Measurements from ENCODE around the gene ABCG2. TPM values are rescaled to one million over a fixed set of nuclear protein-coding genes. Genes with fewer than 3 reads are reported as not detected.

The ABCG2 gene
- total RNA-seq, 1 experiment from 2014 or later: 24.6 TPM

- CTCF ChIA-PET: no interaction called here
Measured at GRCh38 chr4:88040707-88041106, 117.7 kb downstream of the ABCG2 start.

More at GRCh38 chr4:88040707-88041106, 117.7 kb downstream of the ABCG2 start:
- peaks cover 5% of the 10 kb centered on the region; the same call in 1 of the 2 replicates for H3K36me3 ChIP-seq (ENCODE audit: low read depth)
- H4K20me1 ChIP-seq (ENCODE audit: insufficient read depth): no peaks in the 10 kb centered on the region
- H3K4me3 ChIP-seq: no peak overlapping the region
- no peak for DNase-seq
- no peaks in the 10 kb centered on the region for H3F3A ChIP-seq (ENCODE audit: insufficient read depth, low read depth)
- H2AFZ ChIP-seq: no peak overlapping the region
- no peaks in the 10 kb centered on the region for H3K9me2 ChIP-seq (ENCODE audit: insufficient read depth)
- no peak overlapping the region for H3K27ac ChIP-seq
- no peaks in the 10 kb centered on the region for H3K9me3 ChIP-seq (ENCODE audit: insufficient read depth, low read depth)
- no peaks in the 10 kb centered on the region for H3K27me3 ChIP-seq (ENCODE audit: insufficient read depth, low read depth)
- H3K4me2 ChIP-seq: no peak overlapping the region
- POLR2A ChIA-PET (ENCODE audit: unreplicated experiment): no interaction called here
- intact Hi-C loops (cut with micrococcal nuclease; ENCODE audit: unreplicated experiment): no loop called here
- H3K4me1 ChIP-seq (replicated peaks; ENCODE audit: insufficient read depth): no peaks in the 10 kb centered on the region
- H3K79me2 ChIP-seq (ENCODE audit: low read depth): no peaks in the 10 kb centered on the region
- no TSS peak for BruUV-seq (replicated peaks)
- no peak for TF ChIP-seq EZH2 (IDR thresholded peaks at IDR 0.05; ENCODE audit: low read depth)
- TF ChIP-seq, protein P1, sequence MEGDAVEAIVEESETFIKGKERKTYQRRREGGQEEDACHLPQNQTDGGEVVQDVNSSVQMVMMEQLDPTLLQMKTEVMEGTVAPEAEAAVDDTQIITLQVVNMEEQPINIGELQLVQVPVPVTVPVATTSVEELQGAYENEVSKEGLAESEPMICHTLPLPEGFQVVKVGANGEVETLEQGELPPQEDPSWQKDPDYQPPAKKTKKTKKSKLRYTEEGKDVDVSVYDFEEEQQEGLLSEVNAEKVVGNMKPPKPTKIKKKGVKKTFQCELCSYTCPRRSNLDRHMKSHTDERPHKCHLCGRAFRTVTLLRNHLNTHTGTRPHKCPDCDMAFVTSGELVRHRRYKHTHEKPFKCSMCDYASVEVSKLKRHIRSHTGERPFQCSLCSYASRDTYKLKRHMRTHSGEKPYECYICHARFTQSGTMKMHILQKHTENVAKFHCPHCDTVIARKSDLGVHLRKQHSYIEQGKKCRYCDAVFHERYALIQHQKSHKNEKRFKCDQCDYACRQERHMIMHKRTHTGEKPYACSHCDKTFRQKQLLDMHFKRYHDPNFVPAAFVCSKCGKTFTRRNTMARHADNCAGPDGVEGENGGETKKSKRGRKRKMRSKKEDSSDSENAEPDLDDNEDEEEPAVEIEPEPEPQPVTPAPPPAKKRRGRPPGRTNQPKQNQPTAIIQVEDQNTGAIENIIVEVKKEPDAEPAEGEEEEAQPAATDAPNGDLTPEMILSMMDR (conservative IDR thresholded peaks at IDR 0.05): no peak

Other genes with a start within 250 kb of the ABCG2 start
- gene SPP1, start 182.9 kb downstream of the ABCG2 start, total RNA-seq (2021): 212 and 249 TPM in 2 replicates
- 10.2 and 16.3 TPM in 2 replicates for gene PKD2, start 151.0 kb downstream of the ABCG2 start, total RNA-seq (2021)
- 5.4 and 5.7 TPM in 2 replicates for gene PPM1K, start 125.9 kb upstream of the ABCG2 start, total RNA-seq (2021)
- 4.9 and 5.6 TPM in 2 replicates for gene HERC6, start 220.2 kb upstream of the ABCG2 start, total RNA-seq (2021)

All from PC-9 (cell line).